Measurements from ENCODE around the gene REEP5. TPM values are rescaled to one million over a fixed set of nuclear protein-coding genes. Genes with fewer than 3 reads are reported as not detected.

The REEP5 gene
- total RNA-seq, 4 donors from 2014 or later: 67.2 to 116 (median 89.9) TPM

- Histone ChIP-seq H3K27me3 (no peaks in the 10 kb centered on the region), H3K4me1 (no peaks in the 10 kb centered on the region), H3K4me3 (no peak overlapping the region), H3K27ac (no peak overlapping the region), H3K36me3 (no peaks in the 10 kb centered on the region), H3K9me3 (no peaks in the 10 kb centered on the region)
- no peak for TF ChIP-seq POLR2A (IDR thresholded peaks at IDR 0.05)
- TF ChIP-seq, protein P1, sequence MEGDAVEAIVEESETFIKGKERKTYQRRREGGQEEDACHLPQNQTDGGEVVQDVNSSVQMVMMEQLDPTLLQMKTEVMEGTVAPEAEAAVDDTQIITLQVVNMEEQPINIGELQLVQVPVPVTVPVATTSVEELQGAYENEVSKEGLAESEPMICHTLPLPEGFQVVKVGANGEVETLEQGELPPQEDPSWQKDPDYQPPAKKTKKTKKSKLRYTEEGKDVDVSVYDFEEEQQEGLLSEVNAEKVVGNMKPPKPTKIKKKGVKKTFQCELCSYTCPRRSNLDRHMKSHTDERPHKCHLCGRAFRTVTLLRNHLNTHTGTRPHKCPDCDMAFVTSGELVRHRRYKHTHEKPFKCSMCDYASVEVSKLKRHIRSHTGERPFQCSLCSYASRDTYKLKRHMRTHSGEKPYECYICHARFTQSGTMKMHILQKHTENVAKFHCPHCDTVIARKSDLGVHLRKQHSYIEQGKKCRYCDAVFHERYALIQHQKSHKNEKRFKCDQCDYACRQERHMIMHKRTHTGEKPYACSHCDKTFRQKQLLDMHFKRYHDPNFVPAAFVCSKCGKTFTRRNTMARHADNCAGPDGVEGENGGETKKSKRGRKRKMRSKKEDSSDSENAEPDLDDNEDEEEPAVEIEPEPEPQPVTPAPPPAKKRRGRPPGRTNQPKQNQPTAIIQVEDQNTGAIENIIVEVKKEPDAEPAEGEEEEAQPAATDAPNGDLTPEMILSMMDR (IDR thresholded peaks at IDR 0.05 in 4 of 5, conservative IDR thresholded peaks at IDR 0.05 in 1 of 5): no peak
- in situ Hi-C loops (cut with MboI; ENCODE audit: low sequenced_read_pairs in 4 of 4) (loop anchor here in 1 of 4 donors (25.0 kb wide), 1 partner anchor 386 kb away; no protein-coding TSS in a partner anchor), intact Hi-C loops (cut with DNase I; ENCODE audit: low total_unique reads) (no loop called here)
- no peak for DNase-seq
- no peak for ATAC-seq
Measured at GRCh38 chr5:112948458-112948857, 26.4 kb upstream of the REEP5 start.

- intact Hi-C loops (cut with DNase I; ENCODE audit: low total_unique reads): no loop called here
- TF ChIP-seq POLR2A (IDR thresholded peaks at IDR 0.05): no peak
- TF ChIP-seq, protein P1 (IDR thresholded peaks at IDR 0.05 in 4 of 5, conservative IDR thresholded peaks at IDR 0.05 in 1 of 5): no peak
- Histone ChIP-seq H3K4me3 (no peak overlapping the region), H3K9me3 (no peaks in the 10 kb centered on the region), H3K27ac (no peak overlapping the region), H3K27me3 (no peaks in the 10 kb centered on the region), H3K4me1 (no peaks in the 10 kb centered on the region), H3K36me3 (no peaks in the 10 kb centered on the region)
- ATAC-seq (no peak), DNase-seq (no peak)
- in situ Hi-C loops (cut with MboI; ENCODE audit: low sequenced_read_pairs in 4 of 4): loop anchor here in 1 of 4 donors (25.0 kb wide), 1 partner anchor 378 kb away; no protein-coding TSS in a partner anchor
Measured at GRCh38 chr5:112940670-112941069, 18.6 kb upstream of the REEP5 start.

- in situ Hi-C loops (cut with MboI; ENCODE audit: low sequenced_read_pairs in 4 of 4) (loop anchor here in 1 of 4 donors (25.0 kb wide), 1 partner anchor 376 kb away; no protein-coding TSS in a partner anchor), intact Hi-C loops (cut with DNase I; ENCODE audit: low total_unique reads) (no loop called here)
- no peaks in the 10 kb centered on the region for H3K9me3 ChIP-seq
- TF ChIP-seq, protein P1 (IDR thresholded peaks at IDR 0.05 in 4 of 5, conservative IDR thresholded peaks at IDR 0.05 in 1 of 5): no peak
- no peak for TF ChIP-seq POLR2A (IDR thresholded peaks at IDR 0.05)
- H3K27ac ChIP-seq: no peak overlapping the region
- DNase-seq (no peak), ATAC-seq (no peak)
- H3K4me3 ChIP-seq: no peak overlapping the region
- no peaks in the 10 kb centered on the region for H3K4me1 ChIP-seq
- no peaks in the 10 kb centered on the region for H3K27me3 ChIP-seq
- no peaks in the 10 kb centered on the region for H3K36me3 ChIP-seq
Measured at GRCh38 chr5:112938286-112938685, 16.3 kb upstream of the REEP5 start.

GRCh38 chr5:112935675-112936074 is 13.6 kb upstream of the REEP5 start:
- in situ Hi-C loops (cut with MboI; ENCODE audit: low sequenced_read_pairs in 4 of 4) (loop anchor here in 1 of 4 donors (25.0 kb wide), 1 partner anchor 373 kb away; no protein-coding TSS in a partner anchor), intact Hi-C loops (cut with DNase I; ENCODE audit: low total_unique reads) (no loop called here)
- no peaks in the 10 kb centered on the region for H3K36me3 ChIP-seq
- ATAC-seq: no peak
- DNase-seq: no peak
- H3K9me3 ChIP-seq: no peaks in the 10 kb centered on the region
- no peak overlapping the region for H3K4me3 ChIP-seq
- H3K4me1 ChIP-seq: no peaks in the 10 kb centered on the region
- TF ChIP-seq POLR2A (IDR thresholded peaks at IDR 0.05): no peak
- TF ChIP-seq, protein P1 (IDR thresholded peaks at IDR 0.05 in 4 of 5, conservative IDR thresholded peaks at IDR 0.05 in 1 of 5): no peak
- H3K27ac ChIP-seq: no peak overlapping the region
- no peaks in the 10 kb centered on the region for H3K27me3 ChIP-seq

DNA sequence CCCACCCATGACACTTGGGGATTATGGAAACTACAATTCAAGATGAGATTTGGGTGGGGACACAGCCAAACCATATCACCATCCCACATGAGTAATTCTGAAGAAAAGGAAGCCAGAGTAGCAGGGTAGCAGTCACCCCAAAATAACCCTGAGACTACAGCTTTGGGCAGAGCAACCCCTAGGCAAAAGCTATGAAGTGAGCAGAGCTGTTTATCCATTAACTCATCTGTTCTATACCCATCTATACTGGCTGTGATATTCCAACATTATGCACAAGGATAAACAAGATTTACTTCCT is 12.3 kb upstream of the REEP5 start:
- ATAC-seq (no peak), DNase-seq (no peak)
- intact Hi-C loops (cut with DNase I; ENCODE audit: low total_unique reads) (no loop called here), in situ Hi-C loops (cut with MboI; ENCODE audit: low sequenced_read_pairs in 4 of 4) (loop anchor here in 1 of 4 donors (25.0 kb wide), 1 partner anchor 372 kb away; no protein-coding TSS in a partner anchor)
- no peak overlapping the region for H3K27ac ChIP-seq
- H3K9me3 ChIP-seq: no peaks in the 10 kb centered on the region
- no peak overlapping the region for H3K4me3 ChIP-seq
- no peaks in the 10 kb centered on the region for H3K36me3 ChIP-seq
- H3K27me3 ChIP-seq: no peaks in the 10 kb centered on the region
- H3K4me1 ChIP-seq: no peaks in the 10 kb centered on the region
- no peak for TF ChIP-seq POLR2A (IDR thresholded peaks at IDR 0.05)
- TF ChIP-seq, protein P1 (IDR thresholded peaks at IDR 0.05 in 4 of 5, conservative IDR thresholded peaks at IDR 0.05 in 1 of 5): no peak
